Stomach (tissue), 9 donors: ENCODE measurements around the gene RFX2. TPM values are rescaled to one million over a fixed set of nuclear protein-coding genes. Genes with fewer than 3 reads are reported as not detected.

Experiments used
- DNase-seq, 2 donors: peaks; one replicate each; pipeline versions ENCODE4 v3.0.0 to v3.0.0-alpha.2; 2013 to 2019
- H3K27ac ChIP-seq, 5 donors: fragments of 200-600 bp in 4 of 5; sonication (generic) in 4 of 5; one replicate each; pipeline ENCODE4 v1.5.1; 2013 to 2019; ENCODE audit warnings: mild to moderate bottlenecking in 1 of 5, moderate library complexity in 1 of 5
- H3K27me3 ChIP-seq, 3 donors: fragments of 200-600 bp; sonication (generic); one replicate each; pipeline ENCODE4 v1.5.1; 2017 to 2019; ENCODE audit warnings: mixed run types in 1 of 3
- H3K36me3 ChIP-seq, 4 donors: fragments of 200-600 bp; sonication (generic); 1 replicate in 3 of 4; 2 replicates in 1 of 4; pipeline ENCODE4 v1.5.1; 2016 to 2019
- H3K4me1 ChIP-seq, 4 donors: fragments of 200-600 bp; sonication (generic); one replicate each; pipeline ENCODE4 v1.5.1; 2016 to 2019
- H3K4me3 ChIP-seq, 4 donors: fragments of 200-600 bp; sonication (generic) in 3 of 4; one replicate each; pipeline ENCODE4 v1.5.1; 2016 to 2019; ENCODE audit warnings: mild to moderate bottlenecking in 1 of 4
- H3K9me3 ChIP-seq, 4 donors: fragments of 200-600 bp; sonication (generic); one replicate each; pipeline ENCODE4 v1.5.1; 2016 to 2019
- EP300 ChIP-seq: sonication (generic); formaldehyde crosslinking; IDR thresholded peaks from one replicate; pipeline ENCODE4 v1.6.1; 2017; ENCODE audit warnings: antibody characterized with exemption
- POLR2A ChIP-seq, 4 donors: fragments of 450-650 bp; IDR thresholded peaks; one replicate each; pipeline ENCODE4 v1.6.1; 2016; ENCODE audit warnings: antibody characterized with exemption in 4 of 4, control low read depth in 2 of 4, mild to moderate bottlenecking in 1 of 4, moderate library complexity in 1 of 4
- POLR2AphosphoS5 ChIP-seq, 3 donors: sonication (generic); formaldehyde crosslinking; IDR thresholded peaks; one replicate each; pipeline ENCODE4 v1.6.1; 2016; ENCODE audit warnings: antibody characterized with exemption in 3 of 3
- WGBS, 5 donors: extraction: QIAGEN DNeasy Blood & Tissue Kit in 3 of 5; methylation state at CpG; one replicate each; pipeline versions ENCODE4 v1.1.5 to v1.1.7; 2013 to 2018; 5-methylcytosine and 5-hydroxymethylcytosine counted together
- intact Hi-C: fragments of 100-400 bp; cut with DNase I; formaldehyde crosslinking; loops from one replicate; pipeline ENCODE4 v1.15.1; 2023; ENCODE audit warnings: low total_unique reads
- polyA plus RNA-seq, 3 donors: library from polyadenylated mRNA; stranded (reverse); fragments of 200-250 nt; gene quantifications; one replicate each; pipeline ENCODE4 v1.2.3, GENCODE V29; 2013
- total RNA-seq, 5 donors: library from RNA; depleted of rRNA; stranded (reverse); fragments of >200 nt; gene quantifications; one replicate each; pipeline versions ENCODE4 v1.1.0 to v1.2.3, GENCODE V29; 2014 to 2016
- TF ChIP-seq, protein P1 (sequence below), 7 experiments: fragments of 450-650 bp in 4 of 7; fragments of 200-600 bp in 3 of 7; sonication (generic) in 3 of 7; IDR thresholded peaks; one replicate each; pipeline ENCODE4 v1.5.1; 2016 to 2019; ENCODE audit warnings: antibody characterized with exemption in 7 of 7, control low read depth in 2 of 7, mild to moderate bottlenecking in 1 of 7
- donor health status: healthy with polysubstance abuse.
- donor health status: Bipolar disorder and iron deficiency.
- donor health status: healthy.

RFX2 gene
- total and polyA plus RNA-seq, 8 donors = 1.2 to 123 (median 8.0) TPM

DNA sequence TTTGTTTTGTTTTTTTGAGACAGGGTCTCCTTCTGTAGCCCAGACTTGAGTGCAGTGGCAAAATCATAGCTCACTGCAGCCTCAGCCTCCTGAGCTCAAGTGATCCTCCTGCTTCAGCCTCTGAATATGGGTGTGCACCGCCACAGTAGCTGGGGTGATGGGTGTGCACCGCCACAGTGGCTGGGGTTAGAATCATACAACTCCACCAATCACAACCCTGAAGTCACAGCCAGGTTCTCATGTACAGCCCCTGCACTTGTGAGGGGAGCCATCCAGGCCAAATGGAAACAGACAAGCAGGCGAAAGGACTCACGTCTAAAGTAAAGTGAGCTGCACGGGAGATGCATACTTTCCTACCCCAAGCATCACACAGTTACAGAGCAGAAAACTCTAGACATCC lies 69.2 kb downstream of the RFX2 start:
- no peak for DNase-seq
- TF ChIP-seq POLR2AphosphoS5 (IDR thresholded peaks at IDR 0.05) (no peak), EP300 (no peak), POLR2A (IDR thresholded peaks at IDR 0.05) (no peak)
- TF ChIP-seq, protein P1, sequence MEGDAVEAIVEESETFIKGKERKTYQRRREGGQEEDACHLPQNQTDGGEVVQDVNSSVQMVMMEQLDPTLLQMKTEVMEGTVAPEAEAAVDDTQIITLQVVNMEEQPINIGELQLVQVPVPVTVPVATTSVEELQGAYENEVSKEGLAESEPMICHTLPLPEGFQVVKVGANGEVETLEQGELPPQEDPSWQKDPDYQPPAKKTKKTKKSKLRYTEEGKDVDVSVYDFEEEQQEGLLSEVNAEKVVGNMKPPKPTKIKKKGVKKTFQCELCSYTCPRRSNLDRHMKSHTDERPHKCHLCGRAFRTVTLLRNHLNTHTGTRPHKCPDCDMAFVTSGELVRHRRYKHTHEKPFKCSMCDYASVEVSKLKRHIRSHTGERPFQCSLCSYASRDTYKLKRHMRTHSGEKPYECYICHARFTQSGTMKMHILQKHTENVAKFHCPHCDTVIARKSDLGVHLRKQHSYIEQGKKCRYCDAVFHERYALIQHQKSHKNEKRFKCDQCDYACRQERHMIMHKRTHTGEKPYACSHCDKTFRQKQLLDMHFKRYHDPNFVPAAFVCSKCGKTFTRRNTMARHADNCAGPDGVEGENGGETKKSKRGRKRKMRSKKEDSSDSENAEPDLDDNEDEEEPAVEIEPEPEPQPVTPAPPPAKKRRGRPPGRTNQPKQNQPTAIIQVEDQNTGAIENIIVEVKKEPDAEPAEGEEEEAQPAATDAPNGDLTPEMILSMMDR (IDR thresholded peaks at IDR 0.05) = no peak
- no peak overlapping the region for H3K27ac ChIP-seq
- WGBS, 5 donors = 93 to 98% (median 95%) methylated on average over 4 to 5 of the region's 5 CpGs
- H3K9me3 ChIP-seq = no peaks in the 10 kb centered on the region
- H3K36me3 ChIP-seq = peaks cover 0 to 71% (median 45%) of the 10 kb centered on the region in 4 donors
- H3K4me1 ChIP-seq = no peaks in the 10 kb centered on the region
- H3K4me3 ChIP-seq = no peak overlapping the region
- intact Hi-C loops = no loop called here
- H3K27me3 ChIP-seq = no peaks in the 10 kb centered on the region

DNA sequence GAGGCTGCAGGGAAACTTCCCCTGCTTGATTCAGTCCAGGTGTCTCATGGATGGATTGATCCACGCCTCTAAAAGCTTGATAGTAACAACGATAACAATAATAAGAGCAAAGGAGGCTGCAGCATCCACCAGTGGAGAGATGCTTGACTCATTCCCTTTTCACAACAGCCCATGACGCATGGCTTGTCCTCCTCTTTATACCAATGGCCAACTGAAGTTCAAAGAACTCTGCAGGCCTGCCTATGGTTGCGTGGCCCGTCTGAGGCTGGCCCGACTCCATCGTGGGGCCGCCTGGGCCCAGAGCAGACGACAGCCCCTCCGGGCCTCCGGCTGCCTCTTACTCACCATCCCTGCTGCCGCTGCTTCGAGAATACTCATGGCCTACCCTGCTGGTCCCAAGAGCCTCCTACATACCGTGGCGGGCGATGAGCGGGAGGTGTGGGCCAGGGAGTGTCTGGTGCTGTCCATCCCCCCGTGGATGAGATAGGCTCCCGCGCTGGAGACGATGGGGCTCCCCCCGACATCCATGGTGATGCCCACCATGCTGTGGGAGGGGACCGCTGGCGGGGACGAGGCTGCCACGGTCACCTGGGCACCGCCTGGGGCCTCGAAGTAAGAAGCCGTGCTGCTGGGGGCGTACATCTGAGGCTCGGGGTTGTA lies 70.6 kb downstream of the RFX2 start:
- Histone ChIP-seq H3K4me3 (no peak overlapping the region), H3K4me1 (no peaks in the 10 kb centered on the region), H3K36me3 (peaks cover 0 to 67% (median 42%) of the 10 kb centered on the region in 4 donors), H3K27me3 (no peaks in the 10 kb centered on the region), H3K9me3 (no peaks in the 10 kb centered on the region), H3K27ac (no peak overlapping the region)
- DNase-seq = no peak
- WGBS, 5 donors = 87 to 96% (median 95%) methylated on average over 31 of the region's 31 CpGs
- TF ChIP-seq, protein P1 (IDR thresholded peaks at IDR 0.05) = no peak
- no peak for TF ChIP-seq POLR2A (IDR thresholded peaks at IDR 0.05)
- no peak for TF ChIP-seq EP300
- no peak for TF ChIP-seq POLR2AphosphoS5 (IDR thresholded peaks at IDR 0.05)
- intact Hi-C loops = no loop called here

DNA sequence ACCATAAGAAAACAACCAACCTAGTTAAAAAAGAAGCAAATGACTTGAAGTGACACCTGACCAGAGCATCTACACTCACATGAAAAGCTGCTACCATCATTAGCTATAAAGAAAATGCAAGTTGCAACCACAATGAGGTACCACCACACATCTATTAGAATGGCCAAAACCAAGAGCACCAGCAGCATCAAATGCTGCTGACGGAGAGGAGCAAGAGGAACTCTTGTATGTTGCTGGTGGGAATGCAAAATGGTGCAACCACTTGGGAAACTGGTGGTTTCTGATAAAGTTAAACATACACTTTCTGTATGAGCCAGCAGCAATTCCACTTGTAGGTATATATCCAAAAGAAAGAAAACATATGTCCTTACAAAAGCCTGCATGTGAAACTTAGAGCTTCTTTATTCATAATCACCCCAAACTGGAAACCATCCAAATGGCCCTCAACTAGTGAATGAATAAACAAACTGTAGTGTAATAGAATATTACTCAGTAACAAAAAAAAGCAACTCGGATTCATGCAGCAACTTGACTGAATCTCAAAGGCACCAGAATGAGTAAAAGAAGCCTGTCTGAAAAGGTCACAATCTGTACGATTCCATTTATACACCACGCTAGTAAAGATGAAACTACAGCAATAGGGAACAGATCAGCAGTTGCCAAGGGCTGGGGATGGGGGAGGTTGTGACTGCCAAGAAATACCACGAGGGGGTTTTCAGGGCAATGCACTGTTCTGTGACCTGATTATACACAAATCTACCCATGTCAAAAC lies 71.5 kb downstream of the RFX2 start:
- Histone ChIP-seq H3K4me1 (no peaks in the 10 kb centered on the region), H3K27me3 (no peaks in the 10 kb centered on the region), H3K27ac (no peak overlapping the region), H3K9me3 (no peaks in the 10 kb centered on the region), H3K36me3 (peaks cover 0 to 60% (median 41%) of the 10 kb centered on the region in 4 donors), H3K4me3 (no peak overlapping the region)
- intact Hi-C loops = no loop called here
- DNase-seq = no peak
- WGBS, 5 donors = 63 to 74% (median 70%) methylated on average over 5 of the region's 5 CpGs
- TF ChIP-seq POLR2A (IDR thresholded peaks at IDR 0.05) (no peak), EP300 (no peak), POLR2AphosphoS5 (IDR thresholded peaks at IDR 0.05) (no peak)
- TF ChIP-seq, protein P1 (IDR thresholded peaks at IDR 0.05) = no peak

DNA sequence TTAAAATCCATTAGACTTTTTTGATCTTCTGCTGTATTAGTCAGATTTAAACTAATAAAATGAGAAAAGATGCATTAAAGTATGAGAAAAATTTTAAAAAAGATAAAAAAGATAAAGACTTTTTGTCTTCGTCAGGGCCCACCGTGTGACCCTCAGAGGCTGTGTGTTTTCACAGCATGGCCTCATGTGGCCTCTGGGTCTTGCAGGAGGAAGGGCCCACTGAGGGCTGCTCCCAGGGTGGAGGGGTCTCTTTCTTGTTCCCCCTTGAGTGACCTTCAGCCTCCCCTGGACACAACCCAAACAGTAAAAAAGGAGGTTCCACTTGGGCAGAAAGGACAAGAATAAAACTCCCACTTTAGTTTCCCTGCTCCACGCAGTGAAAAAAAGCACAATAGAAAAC lies 75.3 kb downstream of the RFX2 start:
- DNase-seq = no peak
- 79 to 92% (median 84%) methylated on average over 3 of the region's 3 CpGs for WGBS, 5 donors
- no peaks in the 10 kb centered on the region for H3K4me1 ChIP-seq
- peaks cover 0 to 22% (median 10%) of the 10 kb centered on the region in 4 donors for H3K36me3 ChIP-seq
- intact Hi-C loops = no loop called here
- H3K27me3 ChIP-seq = no peaks in the 10 kb centered on the region
- no peak for TF ChIP-seq POLR2AphosphoS5 (IDR thresholded peaks at IDR 0.05)
- TF ChIP-seq POLR2A (IDR thresholded peaks at IDR 0.05) = no peak
- TF ChIP-seq EP300 = no peak
- TF ChIP-seq, protein P1 (IDR thresholded peaks at IDR 0.05) = no peak
- H3K27ac ChIP-seq = no peak overlapping the region
- H3K9me3 ChIP-seq = no peaks in the 10 kb centered on the region
- H3K4me3 ChIP-seq = no peak overlapping the region
